ENCODE results near the gene PRKCB. TPM values are rescaled to one million over a fixed set of nuclear protein-coding genes. Genes with fewer than 3 reads are reported as not detected.

PRKCB gene
- total RNA-seq, 4 donors from 2014 or later = 0.29 to 9.5 (median 2.9) TPM

DNA sequence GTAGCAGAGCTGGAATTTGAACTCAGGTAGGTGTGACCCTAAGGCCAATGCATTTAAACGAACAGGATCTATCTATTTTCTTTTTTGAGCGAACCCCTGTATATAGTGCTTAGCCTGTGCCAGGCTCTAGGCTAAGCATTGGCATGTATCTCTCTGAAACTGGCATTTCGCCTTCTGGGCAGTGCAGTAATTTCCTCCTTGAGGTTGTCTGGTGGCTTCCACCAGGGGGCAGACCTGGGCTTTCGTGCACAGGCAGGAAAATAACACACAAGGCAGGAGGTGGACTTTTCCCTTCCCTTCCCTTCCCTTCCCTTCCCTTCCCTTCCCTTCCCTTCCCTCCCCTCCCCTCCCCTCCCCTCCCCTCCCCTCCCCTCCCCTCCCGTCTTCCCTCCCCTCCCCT is 34.4 kb upstream of the PRKCB start:
- DNase-seq = peak; percentile 26 to 55
- TF ChIP-seq, protein P1, sequence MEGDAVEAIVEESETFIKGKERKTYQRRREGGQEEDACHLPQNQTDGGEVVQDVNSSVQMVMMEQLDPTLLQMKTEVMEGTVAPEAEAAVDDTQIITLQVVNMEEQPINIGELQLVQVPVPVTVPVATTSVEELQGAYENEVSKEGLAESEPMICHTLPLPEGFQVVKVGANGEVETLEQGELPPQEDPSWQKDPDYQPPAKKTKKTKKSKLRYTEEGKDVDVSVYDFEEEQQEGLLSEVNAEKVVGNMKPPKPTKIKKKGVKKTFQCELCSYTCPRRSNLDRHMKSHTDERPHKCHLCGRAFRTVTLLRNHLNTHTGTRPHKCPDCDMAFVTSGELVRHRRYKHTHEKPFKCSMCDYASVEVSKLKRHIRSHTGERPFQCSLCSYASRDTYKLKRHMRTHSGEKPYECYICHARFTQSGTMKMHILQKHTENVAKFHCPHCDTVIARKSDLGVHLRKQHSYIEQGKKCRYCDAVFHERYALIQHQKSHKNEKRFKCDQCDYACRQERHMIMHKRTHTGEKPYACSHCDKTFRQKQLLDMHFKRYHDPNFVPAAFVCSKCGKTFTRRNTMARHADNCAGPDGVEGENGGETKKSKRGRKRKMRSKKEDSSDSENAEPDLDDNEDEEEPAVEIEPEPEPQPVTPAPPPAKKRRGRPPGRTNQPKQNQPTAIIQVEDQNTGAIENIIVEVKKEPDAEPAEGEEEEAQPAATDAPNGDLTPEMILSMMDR (IDR thresholded peaks at IDR 0.05) = peak; percentile 36 to 53 (median 42)
- no peak for TF ChIP-seq POLR2A (IDR thresholded peaks at IDR 0.05)
- Histone ChIP-seq H3K4me3 (no peak overlapping the region), H3K36me3 (no peaks in the 10 kb centered on the region), H3K9me3 (no peaks in the 10 kb centered on the region), H3K27ac (no peak overlapping the region), H3K4me1 (no peaks in the 10 kb centered on the region), H3K27me3 (no peaks in the 10 kb centered on the region)
- intact Hi-C loops (cut with DNase I; ENCODE audit: low total_unique reads) = no loop called here

DNA sequence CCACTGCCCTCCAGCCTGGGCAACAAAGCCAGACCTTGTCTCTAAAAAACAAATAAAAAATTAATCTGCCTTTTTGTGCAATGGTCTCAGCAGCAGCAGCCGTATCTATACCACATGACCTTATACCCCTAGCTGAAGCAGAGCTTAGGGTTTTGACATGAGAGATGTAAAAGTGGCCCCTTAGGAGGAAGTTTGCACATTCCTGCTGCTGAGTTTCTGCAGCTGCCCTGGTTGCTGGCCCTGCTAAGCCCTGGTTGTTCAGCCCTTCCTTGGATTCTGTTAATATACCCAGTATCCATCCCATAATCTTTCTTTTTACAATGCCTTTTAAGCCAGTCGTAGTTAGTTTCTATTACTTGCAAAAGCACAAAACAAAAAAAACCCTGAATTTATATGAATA is 33.0 kb upstream of the PRKCB start:
- Histone ChIP-seq H3K27me3 (no peaks in the 10 kb centered on the region), H3K4me3 (no peak overlapping the region), H3K4me1 (no peaks in the 10 kb centered on the region), H3K9me3 (no peaks in the 10 kb centered on the region), H3K27ac (no peak overlapping the region), H3K36me3 (no peaks in the 10 kb centered on the region)
- no peak for DNase-seq
- intact Hi-C loops (cut with DNase I; ENCODE audit: low total_unique reads) = no loop called here
- TF ChIP-seq, protein P1 (IDR thresholded peaks at IDR 0.05) = no peak
- no peak for TF ChIP-seq POLR2A (IDR thresholded peaks at IDR 0.05)

DNA sequence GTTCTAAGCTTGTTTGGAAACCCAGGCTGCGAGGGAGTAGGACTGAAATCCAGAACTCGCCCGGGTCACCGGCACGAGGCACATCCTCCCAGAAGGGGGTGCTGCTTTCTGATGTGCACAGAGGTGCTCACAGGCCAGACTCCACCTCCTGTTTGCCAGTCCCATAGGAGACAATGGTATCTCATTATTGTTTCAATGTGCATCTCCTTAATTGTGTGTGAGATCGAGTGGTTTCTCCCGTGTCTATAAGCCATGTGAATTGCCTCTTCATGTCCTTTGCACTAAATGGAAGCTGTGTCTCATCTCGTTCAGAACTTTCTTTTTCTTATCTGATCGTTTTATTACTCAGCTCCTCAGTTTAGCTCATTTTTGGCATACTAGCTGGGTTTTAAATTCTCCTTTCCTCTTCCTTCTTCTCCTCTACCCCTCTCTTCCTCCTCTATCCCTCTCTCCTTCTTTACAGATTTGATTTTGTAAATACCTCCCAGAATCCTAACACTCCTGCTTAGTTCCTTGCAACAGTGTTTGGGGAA is 32.1 kb upstream of the PRKCB start:
- Histone ChIP-seq H3K4me1 (no peaks in the 10 kb centered on the region), H3K27ac (no peak overlapping the region), H3K27me3 (no peaks in the 10 kb centered on the region), H3K4me3 (no peak overlapping the region), H3K9me3 (no peaks in the 10 kb centered on the region), H3K36me3 (no peaks in the 10 kb centered on the region)
- intact Hi-C loops (cut with DNase I; ENCODE audit: low total_unique reads) = no loop called here
- DNase-seq = peak; percentile 22 to 42
- TF ChIP-seq POLR2A (IDR thresholded peaks at IDR 0.05) = no peak
- TF ChIP-seq, protein P1 (IDR thresholded peaks at IDR 0.05) = peak; percentile 16 to 48 (median 35)

DNA sequence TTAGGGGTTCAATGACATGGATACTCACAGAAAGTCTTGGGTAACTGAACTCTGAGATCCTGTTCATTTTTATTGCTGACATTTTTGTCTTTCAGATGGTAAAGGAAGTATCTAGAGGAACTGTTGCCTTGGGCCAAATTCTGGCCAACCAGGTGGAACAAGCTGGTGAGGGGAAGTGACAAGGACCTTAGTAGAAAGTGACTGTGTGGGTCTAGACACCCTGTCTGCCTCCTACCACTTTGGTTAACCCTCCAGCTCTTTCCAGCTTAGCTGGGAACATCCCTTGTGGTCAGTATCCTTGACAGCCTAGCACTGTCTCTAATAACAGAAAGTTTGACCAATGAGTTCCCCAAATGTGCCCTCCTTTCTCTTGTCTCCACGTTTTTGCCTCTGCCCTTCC is 28.8 kb upstream of the PRKCB start:
- TF ChIP-seq, protein P1 (IDR thresholded peaks at IDR 0.05) = no peak
- Histone ChIP-seq H3K27ac (no peak overlapping the region), H3K4me1 (no peaks in the 10 kb centered on the region), H3K9me3 (no peaks in the 10 kb centered on the region), H3K36me3 (no peaks in the 10 kb centered on the region), H3K4me3 (no peak overlapping the region), H3K27me3 (no peaks in the 10 kb centered on the region)
- intact Hi-C loops (cut with DNase I; ENCODE audit: low total_unique reads) = no loop called here
- DNase-seq = no peak

DNA sequence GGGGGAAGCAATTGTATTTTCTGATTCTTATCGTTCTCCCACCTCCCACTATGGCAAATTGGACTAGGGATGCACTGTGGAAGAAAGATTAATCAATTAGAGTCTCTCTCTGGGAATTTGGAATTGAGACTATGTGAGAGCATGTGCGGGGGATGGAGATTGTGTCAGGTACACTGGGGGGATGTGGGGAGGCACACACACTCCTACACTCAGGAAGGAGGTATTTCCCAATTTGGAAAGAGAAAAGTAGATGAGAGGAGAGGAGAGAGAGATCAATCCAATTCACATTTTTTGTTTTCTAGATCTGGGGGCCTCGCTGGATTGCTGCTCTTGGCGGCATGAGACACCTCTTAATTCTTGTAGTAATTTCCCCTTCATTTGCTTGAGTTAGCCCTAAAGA is 14.3 kb upstream of the PRKCB start:
- no peak for TF ChIP-seq POLR2A (IDR thresholded peaks at IDR 0.05)
- TF ChIP-seq, protein P1 (IDR thresholded peaks at IDR 0.05) = no peak
- H3K4me3 ChIP-seq = no peak overlapping the region
- DNase-seq = no peak
- no peak overlapping the region for H3K27ac ChIP-seq
- H3K9me3 ChIP-seq = no peaks in the 10 kb centered on the region
- H3K4me1 ChIP-seq = no peaks in the 10 kb centered on the region
- intact Hi-C loops (cut with DNase I; ENCODE audit: low total_unique reads) = no loop called here
- H3K27me3 ChIP-seq = no peaks in the 10 kb centered on the region
- H3K36me3 ChIP-seq = no peaks in the 10 kb centered on the region
